T-helper 22 cell (primary cell): ENCODE data around the gene ASCC2.
"Not testable (repeated sequence)": the region's sequence is repeated elsewhere in the genome, so short reads cannot be mapped to it uniquely, and the experiment has no call there.

Experiments used
- DNase-seq: peaks from one replicate; pipeline ENCODE4 v3.0.0-alpha.2; 2020; ENCODE audit warnings: low read depth

The ASCC2 gene

GRCh38 chr22:29754658-29755395 is 83.2 kb downstream of the ASCC2 start:
- DNase-seq, result not testable (repeated sequence)

GRCh38 chr22:29753808-29754657 is 84.0 kb downstream of the ASCC2 start:
- no peak for DNase-seq

DNA sequence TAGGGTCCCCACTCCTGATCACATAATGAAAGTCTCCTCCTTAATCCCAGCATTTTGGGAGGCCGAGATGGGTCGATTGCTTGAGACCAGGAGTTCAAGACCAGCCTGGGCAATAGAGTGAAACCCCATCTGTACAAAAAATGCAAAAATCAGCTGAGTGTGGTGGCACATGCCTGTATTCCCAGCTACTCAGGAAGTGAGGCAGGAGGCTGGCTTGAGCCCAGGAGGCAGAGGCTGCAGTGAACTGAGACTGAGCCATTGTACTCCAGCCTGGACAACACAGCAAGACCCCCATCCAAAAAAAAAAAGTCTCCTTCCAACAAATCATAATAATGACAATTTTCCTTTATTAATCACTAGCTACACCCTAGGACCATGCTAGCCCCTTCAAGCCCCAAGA is 86.4 kb downstream of the ASCC2 start:
- no peak for DNase-seq

DNA sequence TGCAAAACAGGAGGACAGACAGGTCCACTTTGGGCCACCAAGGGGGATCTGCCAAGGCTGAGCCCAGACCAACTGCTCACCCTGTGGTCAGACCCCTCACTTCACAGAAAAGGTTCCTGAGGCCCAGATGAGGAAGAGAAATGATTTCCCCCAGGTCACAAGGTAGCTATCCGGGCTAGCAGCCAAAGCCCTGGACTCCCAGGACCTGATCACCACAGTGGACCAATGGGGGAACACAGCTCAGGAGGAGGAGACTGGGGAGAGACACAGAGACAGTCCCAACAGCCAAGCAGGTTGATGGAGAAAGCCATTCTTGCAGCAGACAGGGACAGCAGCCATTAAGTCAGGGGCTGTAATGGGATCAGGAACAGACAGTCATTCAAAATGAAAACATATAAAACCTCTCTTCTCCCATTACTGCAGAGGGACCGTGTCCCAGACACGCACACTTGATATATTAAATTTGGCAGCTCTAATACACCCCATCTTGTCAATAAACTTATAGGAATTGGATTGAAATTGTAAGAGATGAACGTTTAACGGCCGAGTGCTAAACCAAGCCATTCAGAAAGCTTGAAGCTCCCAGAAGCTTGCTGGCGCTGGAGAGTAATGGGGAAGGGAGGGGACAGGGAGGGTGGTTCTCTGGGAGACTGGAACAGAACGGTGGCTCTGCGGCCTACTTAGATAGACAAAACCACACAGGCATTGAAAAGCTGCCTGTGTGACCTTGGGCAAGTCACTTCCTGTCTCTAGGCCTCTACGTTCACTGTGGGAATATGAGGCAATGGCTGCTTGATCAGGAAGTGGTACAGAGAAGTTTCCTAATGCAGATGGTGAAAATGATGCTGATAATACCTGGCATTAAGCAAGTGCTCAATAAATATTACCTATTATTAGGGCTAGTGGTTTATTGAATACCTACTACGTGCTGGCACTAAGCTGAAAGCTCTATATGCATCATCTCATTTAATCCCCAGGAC is 87.2 kb downstream of the ASCC2 start:
- DNase-seq, result no peak

DNA sequence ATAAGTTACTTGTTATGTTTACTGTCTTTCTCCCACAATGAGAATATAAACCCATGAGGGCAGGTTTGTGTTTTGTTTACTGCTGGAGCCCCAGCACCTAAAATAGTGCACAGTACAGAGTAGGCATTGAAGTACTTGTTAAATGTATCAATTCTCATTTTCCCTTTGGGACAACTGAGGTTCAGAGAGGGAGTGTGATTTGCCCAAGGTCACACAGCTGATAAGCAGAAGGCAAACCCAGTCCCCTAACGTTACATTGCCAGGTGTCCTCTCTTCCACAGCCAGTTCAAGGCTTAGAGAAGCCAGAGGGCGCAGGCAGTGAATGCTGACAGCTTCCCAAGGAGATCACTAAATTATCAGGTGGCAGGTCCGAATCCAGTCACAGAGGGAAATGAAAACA is 88.0 kb downstream of the ASCC2 start:
- no peak for DNase-seq

- no peak for DNase-seq
Observed at GRCh38 chr22:29748248-29748893, 89.7 kb downstream of the ASCC2 start.

DNA sequence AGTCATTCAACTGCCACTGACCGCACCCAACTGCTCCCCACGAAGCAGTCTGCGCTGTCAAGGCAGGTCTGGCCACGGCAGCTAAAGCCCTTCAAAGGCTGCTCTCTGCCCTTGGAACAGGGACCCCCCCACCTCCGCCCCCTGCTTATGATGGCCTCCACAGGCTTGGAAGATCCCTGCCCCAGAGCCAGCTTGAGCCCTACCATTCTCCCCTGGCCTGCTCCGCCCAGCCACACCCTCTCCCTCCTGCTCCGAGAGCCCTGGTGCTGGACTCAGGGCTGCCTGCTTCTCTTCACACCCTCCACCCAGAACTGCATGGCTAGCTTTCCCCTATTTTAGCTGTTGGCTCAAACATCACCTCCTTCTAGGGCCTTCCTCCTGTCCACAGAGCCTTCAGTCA is 90.2 kb downstream of the ASCC2 start:
- no peak for DNase-seq

- DNase-seq, result no peak
Observed at GRCh38 chr22:29744902-29745301, 93.2 kb downstream of the ASCC2 start.

DNA sequence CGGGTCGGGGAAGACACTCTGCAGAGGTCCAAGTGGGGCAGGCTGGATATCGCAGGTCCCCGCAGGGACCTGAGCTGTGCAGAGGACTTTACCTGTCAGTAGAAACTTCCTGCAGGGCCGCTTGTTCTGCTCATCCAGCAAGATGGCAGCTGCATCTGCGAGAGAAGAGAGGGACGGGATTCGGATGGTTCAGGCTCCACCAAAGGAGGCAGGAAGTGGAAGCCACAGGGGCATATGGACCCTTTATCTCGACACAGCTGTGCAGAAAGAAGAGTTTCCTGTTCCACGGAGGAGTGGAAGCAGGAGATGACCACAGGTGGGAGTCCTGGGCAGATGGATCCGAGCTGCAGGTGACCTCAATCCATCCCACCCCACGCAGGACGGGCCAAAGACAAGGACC is 95.7 kb downstream of the ASCC2 start:
- no peak for DNase-seq

DNA sequence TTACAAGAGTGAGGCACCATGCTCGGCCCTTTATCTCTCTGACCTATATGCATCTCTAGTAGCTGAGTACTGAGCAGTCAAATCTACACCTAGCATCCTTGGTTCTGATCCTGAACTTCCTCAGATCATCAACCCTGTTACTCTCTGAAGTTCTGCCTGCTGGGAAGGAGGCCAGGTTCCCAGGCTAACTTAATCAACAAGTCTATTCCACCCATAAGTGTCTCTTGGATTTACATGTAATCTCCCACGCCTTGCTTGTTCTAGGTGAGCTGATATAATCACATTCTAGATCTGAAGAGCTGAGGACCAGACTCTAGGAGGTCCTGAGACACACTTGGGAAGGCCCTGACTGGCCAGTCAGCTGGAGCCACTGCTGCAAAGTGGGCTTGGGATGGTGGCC is 96.1 kb downstream of the ASCC2 start:
- no peak for DNase-seq

- no peak for DNase-seq
Observed at GRCh38 chr22:29740216-29740615, 97.9 kb downstream of the ASCC2 start.

DNA sequence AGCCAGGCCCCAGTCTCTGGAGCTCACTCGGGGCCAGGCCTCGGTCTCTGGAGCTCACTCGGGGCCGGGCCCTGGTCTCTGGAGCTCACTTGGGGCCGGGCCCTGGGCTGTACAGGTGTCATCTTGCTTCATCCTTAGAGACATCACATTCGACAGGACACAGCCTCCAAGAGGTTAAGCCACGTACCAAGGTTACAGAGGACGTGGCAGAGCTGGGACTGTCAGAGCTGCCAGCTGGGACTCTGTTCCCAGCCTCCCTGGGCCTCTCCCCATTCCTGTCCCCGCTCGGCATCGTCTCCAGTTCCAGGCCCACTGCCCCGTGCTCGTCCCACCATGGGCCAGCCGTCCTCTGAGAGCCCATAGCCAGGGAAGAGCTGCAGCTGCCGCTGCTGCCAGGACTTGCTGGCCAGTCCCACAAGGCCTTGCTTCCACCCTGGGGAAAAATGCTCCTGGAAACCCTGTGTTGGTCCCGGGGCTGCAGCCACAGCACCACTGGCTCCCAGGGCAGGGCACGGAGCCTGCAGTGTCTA is 98.7 kb downstream of the ASCC2 start:
- DNase-seq, result no peak
